BJ (cell line): ENCODE measurements around the gene NGB. TPM values are rescaled to one million over a fixed set of nuclear protein-coding genes. Genes with fewer than 3 reads are reported as not detected.

ENCODE experiments used
- CTCF ChIA-PET: fragments of 350-600 bp; formaldehyde crosslinking; extraction: SDS; loops from one replicate; lab custom pipeline; 2021; ENCODE audit warnings: antibody characterized with exemption, inconsistent platforms; lab: Yijun Ruan, JAX
- POLR2A ChIA-PET: fragments of 300-600 bp; sonication (Branson Sonifier 250); formaldehyde crosslinking; extraction: SDS; loops from one replicate; lab custom pipeline; 2021; ENCODE audit warnings: antibody characterized with exemption; lab: Charles Lee
- DNase-seq: peaks from one replicate; pipeline ENCODE4 v3.0.0-alpha.2; 2011; ENCODE audit warnings: low read depth
- H3K27me3 ChIP-seq: 2 replicates; pipeline ENCODE4 v1.6.0; 2011; ENCODE audit warnings: low read length; ENCODE audit not compliant: control insufficient read depth, insufficient read depth
- H3K36me3 ChIP-seq: 2 replicates; pipeline ENCODE4 v1.5.1; 2011; ENCODE audit warnings: low read length; ENCODE audit not compliant: control insufficient read depth, insufficient read depth
- H3K4me3 ChIP-seq: 2 replicates; pipeline ENCODE4 v1.5.1; 2011; ENCODE audit warnings: low read depth, mild to moderate bottlenecking, control low read depth, low read length
- polyA plus RNA-seq: library from polyadenylated mRNA; depleted of rRNA; stranded (reverse); fragments of >200 nt; gene quantifications from 2 replicates; pipeline ENCODE4 v1.2.3, GENCODE V29; 2011
- TF ChIP-seq, protein P1 (sequence below): IDR thresholded peaks from 2 replicates; pipeline ENCODE4 v1.5.1; 2011; ENCODE audit warnings: low read depth, mild to moderate bottlenecking, control low read depth, inconsistent platforms, low read length, moderate library complexity; ENCODE audit not compliant: insufficient read depth

NGB gene
- polyA plus RNA-seq, 1 experiment: 0.05 TPM

DNA sequence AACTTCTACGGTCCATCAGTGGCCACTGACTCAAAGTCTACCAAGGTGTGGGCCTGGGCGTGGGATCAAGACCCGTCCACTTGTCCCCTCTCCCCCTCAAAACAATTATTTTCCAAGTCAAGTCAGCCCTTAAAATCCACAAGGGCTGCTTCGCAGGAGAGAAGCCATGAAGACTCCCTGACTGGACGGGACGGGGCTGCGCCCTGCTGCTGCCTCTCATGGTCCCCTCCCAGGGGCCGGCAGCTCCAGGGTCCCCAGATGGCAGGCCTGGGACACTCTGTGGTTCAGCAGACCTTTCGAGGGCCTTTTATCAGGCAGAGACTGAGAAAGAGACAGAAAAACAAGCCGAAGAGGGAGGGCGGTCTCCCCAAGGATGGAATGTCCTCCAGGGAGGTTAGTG is 10.8 kb downstream of the NGB start:
- ChIA-PET POLR2A (no interaction called here), CTCF (no interaction called here)
- Histone ChIP-seq H3K36me3 (no peaks in the 10 kb centered on the region), H3K4me3 (no peak overlapping the region), H3K27me3 (peaks cover 11% of the 10 kb centered on the region)
- TF ChIP-seq, protein P1, sequence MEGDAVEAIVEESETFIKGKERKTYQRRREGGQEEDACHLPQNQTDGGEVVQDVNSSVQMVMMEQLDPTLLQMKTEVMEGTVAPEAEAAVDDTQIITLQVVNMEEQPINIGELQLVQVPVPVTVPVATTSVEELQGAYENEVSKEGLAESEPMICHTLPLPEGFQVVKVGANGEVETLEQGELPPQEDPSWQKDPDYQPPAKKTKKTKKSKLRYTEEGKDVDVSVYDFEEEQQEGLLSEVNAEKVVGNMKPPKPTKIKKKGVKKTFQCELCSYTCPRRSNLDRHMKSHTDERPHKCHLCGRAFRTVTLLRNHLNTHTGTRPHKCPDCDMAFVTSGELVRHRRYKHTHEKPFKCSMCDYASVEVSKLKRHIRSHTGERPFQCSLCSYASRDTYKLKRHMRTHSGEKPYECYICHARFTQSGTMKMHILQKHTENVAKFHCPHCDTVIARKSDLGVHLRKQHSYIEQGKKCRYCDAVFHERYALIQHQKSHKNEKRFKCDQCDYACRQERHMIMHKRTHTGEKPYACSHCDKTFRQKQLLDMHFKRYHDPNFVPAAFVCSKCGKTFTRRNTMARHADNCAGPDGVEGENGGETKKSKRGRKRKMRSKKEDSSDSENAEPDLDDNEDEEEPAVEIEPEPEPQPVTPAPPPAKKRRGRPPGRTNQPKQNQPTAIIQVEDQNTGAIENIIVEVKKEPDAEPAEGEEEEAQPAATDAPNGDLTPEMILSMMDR: no peak
- no peak for DNase-seq

DNA sequence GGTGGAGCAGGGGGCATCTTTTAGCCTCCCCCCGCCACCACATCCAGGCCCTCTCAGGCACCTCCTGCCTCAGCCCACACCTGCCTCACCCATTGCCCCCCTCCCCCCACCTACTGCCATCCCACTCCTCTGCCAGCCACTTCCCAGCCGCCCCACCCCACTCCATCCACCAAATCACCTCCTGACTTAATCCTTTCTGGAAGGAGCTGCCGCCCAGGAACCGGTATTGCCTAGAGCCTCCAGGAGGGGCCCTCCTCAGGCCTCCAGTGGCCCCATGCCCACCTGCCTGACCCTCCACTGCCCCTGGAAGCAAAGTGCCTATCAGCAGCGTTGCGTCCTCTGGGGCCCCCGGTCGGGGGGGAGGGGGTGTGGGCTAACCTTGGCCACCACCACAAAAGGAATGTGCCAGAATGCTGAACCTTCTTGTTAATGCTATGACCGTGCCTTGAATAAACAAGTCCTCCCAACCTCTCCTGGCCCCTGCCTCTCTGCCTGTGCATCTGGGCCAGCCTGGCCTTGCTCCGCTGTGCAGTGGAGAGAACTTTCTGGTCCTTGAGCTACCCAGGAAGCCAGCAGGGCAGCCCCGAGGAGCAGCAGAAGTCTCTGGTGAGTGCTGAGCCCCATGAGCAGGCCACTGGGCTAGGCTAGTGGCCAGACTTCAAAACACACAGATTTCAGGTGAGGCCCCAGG is 11.8 kb downstream of the NGB start:
- H3K27me3 ChIP-seq: peaks cover 11% of the 10 kb centered on the region
- no peak for DNase-seq

DNA sequence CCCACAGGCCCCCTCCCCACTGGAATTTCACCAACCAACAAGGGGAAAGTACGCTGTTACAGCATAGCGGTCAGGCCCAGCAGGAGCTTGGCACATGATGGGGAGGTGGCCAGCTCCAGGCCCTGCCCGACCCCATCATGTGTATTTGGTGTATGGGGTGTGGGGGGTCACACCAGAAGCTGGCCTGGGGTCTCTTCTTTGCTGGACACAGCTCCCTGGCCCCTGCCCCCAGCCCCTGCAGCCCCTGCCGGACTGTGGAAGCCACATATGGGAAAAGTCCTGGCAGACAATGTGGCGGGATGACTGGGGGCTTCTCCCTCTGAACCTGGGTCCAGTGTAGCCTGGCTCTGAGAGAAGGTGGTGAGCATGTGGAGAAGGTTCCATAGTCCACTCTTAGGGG is 12.4 kb downstream of the NGB start:
- H3K27me3 ChIP-seq: peaks cover 10% of the 10 kb centered on the region
- H3K36me3 ChIP-seq: no peaks in the 10 kb centered on the region
- H3K4me3 ChIP-seq: no peak overlapping the region
- CTCF ChIA-PET: no interaction called here
- TF ChIP-seq, protein P1: no peak
- POLR2A ChIA-PET: no interaction called here
- DNase-seq: no peak

More for the DNA sequence above, 11.8 kb downstream of the NGB start:
- no peak overlapping the region for H3K4me3 ChIP-seq
- ChIA-PET CTCF (no interaction called here), POLR2A (no interaction called here)
- H3K36me3 ChIP-seq: no peaks in the 10 kb centered on the region
- TF ChIP-seq, protein P1: no peak

DNA sequence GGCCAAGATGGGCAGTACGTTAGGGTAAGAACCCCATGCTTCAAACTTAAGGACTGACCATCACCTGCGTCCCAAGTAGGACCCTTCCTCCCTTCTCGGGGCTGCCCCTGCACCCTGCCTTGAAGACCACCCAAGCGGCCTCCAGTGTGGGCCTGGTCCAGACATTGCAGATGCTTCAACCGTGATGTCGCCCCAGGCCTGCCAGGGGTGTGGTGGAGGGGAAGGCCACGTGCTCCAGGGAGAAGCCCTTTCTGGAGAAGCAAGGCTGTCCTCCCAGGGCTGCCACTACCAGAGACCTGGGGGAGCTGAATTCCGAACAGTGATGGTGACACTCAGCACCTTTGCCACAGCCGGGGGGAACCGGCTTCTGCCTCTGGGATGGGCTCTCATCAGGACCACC is 13.3 kb downstream of the NGB start:
- no peak for DNase-seq
- CTCF ChIA-PET: no interaction called here
- Histone ChIP-seq H3K27me3 (peaks cover 4% of the 10 kb centered on the region), H3K36me3 (no peaks in the 10 kb centered on the region), H3K4me3 (no peak overlapping the region)
- POLR2A ChIA-PET: no interaction called here
- TF ChIP-seq, protein P1: no peak

DNA sequence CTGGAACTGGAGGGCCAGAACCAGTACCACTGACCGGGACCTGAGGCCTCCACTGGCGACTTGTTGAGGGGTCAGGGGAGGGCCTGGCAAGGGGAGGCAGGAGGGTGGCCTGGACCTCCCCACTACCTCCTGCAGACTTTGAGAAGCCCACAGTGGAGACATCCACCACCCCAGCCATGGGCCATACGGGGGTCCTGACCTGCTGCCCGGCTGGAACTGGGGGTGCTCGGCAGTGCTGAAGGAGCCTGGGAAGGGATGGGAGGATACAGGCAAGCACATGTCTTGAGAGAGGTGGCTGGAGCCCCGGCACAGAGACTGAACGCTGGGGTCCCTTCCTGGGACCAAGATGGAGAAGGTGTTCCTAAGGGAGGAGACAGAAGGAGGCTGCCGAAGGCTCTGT is 14.3 kb downstream of the NGB start:
- no peak overlapping the region for H3K4me3 ChIP-seq
- H3K27me3 ChIP-seq: 0 out of 2 replicates have a peak, but pooled peaks cover 3% of the 10 kb centered on the region
- TF ChIP-seq, protein P1: no peak
- CTCF ChIA-PET: no interaction called here
- no peaks in the 10 kb centered on the region for H3K36me3 ChIP-seq
- DNase-seq: no peak
- POLR2A ChIA-PET: no interaction called here
